Panc1 (cell line): ENCODE measurements around the gene C20orf204. TPM values are rescaled to one million over a fixed set of nuclear protein-coding genes. Genes with fewer than 3 reads are reported as not detected.

Source experiments
- ATAC-seq: fragments of 200-7000 bp; cut with Tn5 transposase; 2 replicates; pipeline ENCODE4 v1.9.1; 2020; ENCODE audit warnings: mild to moderate bottlenecking, moderate library complexity
- BruUV-seq: library from RNA; stranded (reverse); fragments of 400-500 nt; replicated peaks from 2 replicates; lab custom pipeline; 2021; lab: Mats Ljungman, UMichigan
- CTCF ChIA-PET: fragments of 300-600 bp; sonication (Branson Sonifier 250); formaldehyde crosslinking; loops from one replicate; lab custom pipeline; 2022; ENCODE audit warnings: antibody characterized with exemption; lab: Charles Lee
- POLR2A ChIA-PET: fragments of 300-600 bp; sonication (Branson Sonifier 250); formaldehyde crosslinking; loops from one replicate; lab custom pipeline; 2022; ENCODE audit warnings: antibody characterized with exemption; lab: Charles Lee
- DNase-seq: peaks from one replicate; pipeline ENCODE4 v3.0.0-alpha.2; 2010; ENCODE audit warnings: low read depth, low spot score
- H3K27ac ChIP-seq: 2 replicates; pipeline ENCODE4 v1.5.1; 2011; ENCODE audit warnings: mild to moderate bottlenecking, low read length, inconsistent platforms
- H3K27me3 ChIP-seq: fragments of 200-500 bp; sonication (Bioruptor generic); 2 replicates; pipeline ENCODE4 v1.6.0; 2014; ENCODE audit warnings: low read length, inconsistent platforms; ENCODE audit not compliant: control insufficient read depth, insufficient read depth
- H3K36me3 ChIP-seq: fragments of 200-500 bp; sonication (Bioruptor generic); 2 replicates; pipeline ENCODE4 v1.5.1; 2014; ENCODE audit warnings: inconsistent platforms, mild to moderate bottlenecking, low read length, moderate library complexity; ENCODE audit not compliant: control insufficient read depth, insufficient read depth
- H3K4me1 ChIP-seq: 2 replicates; pipeline ENCODE4 v1.5.1; 2011; ENCODE audit warnings: inconsistent platforms, mild to moderate bottlenecking, low read length, moderate library complexity; ENCODE audit not compliant: control insufficient read depth, insufficient read depth
- H3K4me3 ChIP-seq, 2 experiments: 2 replicates each; pipeline ENCODE4 v1.5.1; 2011 to 2012; ENCODE audit warnings: low read depth in 2 of 2, low read length in 2 of 2, mild to moderate bottlenecking in 2 of 2, inconsistent platforms in 1 of 2, moderate library complexity in 1 of 2
- H3K9me3 ChIP-seq: fragments of 200-500 bp; sonication (Bioruptor generic); 2 replicates; pipeline ENCODE4 v1.5.1; 2014; ENCODE audit warnings: low read depth, mild to moderate bottlenecking, inconsistent platforms, low read length, moderate library complexity; ENCODE audit not compliant: control insufficient read depth, insufficient read depth
- CTCF ChIP-seq: fragments of 450-650 bp; IDR thresholded peaks from 2 replicates; pipeline ENCODE4 v1.5.1; 2017; ENCODE audit warnings: mild to moderate bottlenecking
- POLR2AphosphoS5 ChIP-seq: IDR thresholded peaks from 2 replicates; pipeline ENCODE4 v1.6.1; 2012; ENCODE audit warnings: mild to moderate bottlenecking, low read depth, low read length, moderate library complexity
- SIN3A ChIP-seq: IDR thresholded peaks from 2 replicates; pipeline ENCODE4 v1.6.1; 2012; ENCODE audit warnings: low read depth, mild to moderate bottlenecking, low read length, moderate library complexity, borderline replicate concordance; ENCODE audit not compliant: insufficient read depth
- TCF7L2 ChIP-seq: IDR thresholded peaks from 2 replicates; pipeline ENCODE4 v1.6.1; 2011; ENCODE audit warnings: mild to moderate bottlenecking, low read depth, low read length, inconsistent platforms
- in situ Hi-C: cut with HindIII; loops from 2 replicates; pipeline ENCODE4 v1.10.0; 2016; ENCODE audit warnings: low sequenced_read_pairs, low pct_unique_long_range_greater_than_20kb
- intact Hi-C: fragments of 100-400 bp; cut with micrococcal nuclease; formaldehyde crosslinking; loops from one replicate; pipeline ENCODE4 v1.10.0; 2022; ENCODE audit not compliant: unreplicated experiment
- total RNA-seq: library from RNA; stranded (reverse); gene quantifications from one replicate; pipeline ENCODE4 v1.2.1, GENCODE V29; 2021; ENCODE audit not compliant: unreplicated experiment
- TF ChIP-seq, protein P1 (sequence below), 2 experiments: IDR thresholded peaks; 2 replicates each; pipeline ENCODE4 v1.6.1; 2011 to 2012; ENCODE audit warnings: low read depth in 2 of 2, control low read depth in 1 of 2, low read length in 1 of 2, mild to moderate bottlenecking in 1 of 2, moderate library complexity in 1 of 2; ENCODE audit not compliant: insufficient read depth in 1 of 2

The C20orf204 gene
- total RNA-seq, 1 experiment from 2014 or later: 1.9 TPM

- no TSS peak for BruUV-seq
- CTCF ChIA-PET: interaction anchor here (0.9 kb wide), 1 partner anchor 33 kb away, joined by 3 read pairs; no protein-coding TSS in a partner anchor
- ATAC-seq: no peak
- no peak for DNase-seq
- Histone ChIP-seq H3K27me3 (no peaks in the 10 kb centered on the region), H3K36me3 (no peaks in the 10 kb centered on the region), H3K4me1 (peaks cover 8% of the 10 kb centered on the region; the same call in 1 of the 2 replicates), H3K27ac (no peak overlapping the region), H3K9me3 (no peaks in the 10 kb centered on the region), H3K4me3 (no peak overlapping the region)
- intact Hi-C loops (no loop called here), in situ Hi-C loops (no loop called here)
- POLR2A ChIA-PET: no interaction called here
- TF ChIP-seq CTCF: no peak
- TF ChIP-seq POLR2AphosphoS5: peak; percentile 57
Measured at GRCh38 chr20:64071341-64072332, 35.7 kb downstream of the C20orf204 start.

DNA sequence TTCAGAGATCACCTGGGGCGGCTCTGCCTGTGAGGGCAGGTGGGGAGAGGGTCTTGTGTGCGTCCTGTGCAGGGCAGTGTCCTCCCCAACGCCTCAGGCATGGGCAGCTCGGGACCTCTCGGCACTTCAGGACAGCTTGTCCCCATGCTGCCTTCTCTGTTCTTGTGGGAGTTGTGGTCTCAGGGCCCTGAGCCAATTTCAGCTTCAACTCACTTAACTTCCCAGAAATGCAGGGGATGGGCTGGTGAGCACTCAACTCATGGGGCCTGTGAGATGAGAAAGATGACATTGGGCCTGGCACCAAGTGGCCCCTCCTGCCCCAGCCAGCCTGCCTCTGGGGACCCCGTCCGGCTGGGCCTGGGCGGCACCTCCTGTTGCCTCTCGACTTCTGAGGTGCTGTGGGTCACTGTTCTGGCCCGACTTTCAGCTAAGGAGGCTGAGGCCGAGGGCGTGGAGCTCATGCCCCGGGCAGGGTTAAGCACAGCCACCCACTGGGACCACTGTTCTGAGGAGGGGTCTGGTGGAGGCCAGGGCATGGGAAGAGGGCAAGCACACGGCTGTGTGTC lies 36.6 kb downstream of the C20orf204 start:
- intact Hi-C loops: no loop called here
- Histone ChIP-seq H3K27me3 (no peaks in the 10 kb centered on the region), H3K4me3 (no peak overlapping the region), H3K9me3 (no peaks in the 10 kb centered on the region), H3K27ac (no peak overlapping the region), H3K4me1 (0 out of 2 replicates have a peak, but pooled peaks cover 3% of the 10 kb centered on the region), H3K36me3 (no peaks in the 10 kb centered on the region)
- TF ChIP-seq TCF7L2 (no peak), CTCF (no peak), SIN3A (no peak), POLR2AphosphoS5 (no peak)
- TF ChIP-seq, protein P1, sequence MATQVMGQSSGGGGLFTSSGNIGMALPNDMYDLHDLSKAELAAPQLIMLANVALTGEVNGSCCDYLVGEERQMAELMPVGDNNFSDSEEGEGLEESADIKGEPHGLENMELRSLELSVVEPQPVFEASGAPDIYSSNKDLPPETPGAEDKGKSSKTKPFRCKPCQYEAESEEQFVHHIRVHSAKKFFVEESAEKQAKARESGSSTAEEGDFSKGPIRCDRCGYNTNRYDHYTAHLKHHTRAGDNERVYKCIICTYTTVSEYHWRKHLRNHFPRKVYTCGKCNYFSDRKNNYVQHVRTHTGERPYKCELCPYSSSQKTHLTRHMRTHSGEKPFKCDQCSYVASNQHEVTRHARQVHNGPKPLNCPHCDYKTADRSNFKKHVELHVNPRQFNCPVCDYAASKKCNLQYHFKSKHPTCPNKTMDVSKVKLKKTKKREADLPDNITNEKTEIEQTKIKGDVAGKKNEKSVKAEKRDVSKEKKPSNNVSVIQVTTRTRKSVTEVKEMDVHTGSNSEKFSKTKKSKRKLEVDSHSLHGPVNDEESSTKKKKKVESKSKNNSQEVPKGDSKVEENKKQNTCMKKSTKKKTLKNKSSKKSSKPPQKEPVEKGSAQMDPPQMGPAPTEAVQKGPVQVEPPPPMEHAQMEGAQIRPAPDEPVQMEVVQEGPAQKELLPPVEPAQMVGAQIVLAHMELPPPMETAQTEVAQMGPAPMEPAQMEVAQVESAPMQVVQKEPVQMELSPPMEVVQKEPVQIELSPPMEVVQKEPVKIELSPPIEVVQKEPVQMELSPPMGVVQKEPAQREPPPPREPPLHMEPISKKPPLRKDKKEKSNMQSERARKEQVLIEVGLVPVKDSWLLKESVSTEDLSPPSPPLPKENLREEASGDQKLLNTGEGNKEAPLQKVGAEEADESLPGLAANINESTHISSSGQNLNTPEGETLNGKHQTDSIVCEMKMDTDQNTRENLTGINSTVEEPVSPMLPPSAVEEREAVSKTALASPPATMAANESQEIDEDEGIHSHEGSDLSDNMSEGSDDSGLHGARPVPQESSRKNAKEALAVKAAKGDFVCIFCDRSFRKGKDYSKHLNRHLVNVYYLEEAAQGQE (IDR thresholded peaks at IDR 0.05; ENCODE audit: insufficient read depth in 1 of 2, low read depth in 2 of 2, low read length in 1 of 2): no peak
- no peak for ATAC-seq
- ChIA-PET POLR2A (no interaction called here), CTCF (no interaction called here)
- DNase-seq: no peak
- in situ Hi-C loops: no loop called here
- BruUV-seq: no TSS peak
